Stomach (tissue), 4 donors: ENCODE measurements around the gene SMTNL2.

Experiments used
- POLR2A ChIP-seq, 4 donors: fragments of 450-650 bp; IDR thresholded peaks; one replicate each; pipeline ENCODE4 v1.6.1; 2016; ENCODE audit warnings: antibody characterized with exemption in 4 of 4, control low read depth in 2 of 4, mild to moderate bottlenecking in 1 of 4, moderate library complexity in 1 of 4
- TF ChIP-seq, protein P1 (sequence below), 7 experiments: fragments of 450-650 bp in 4 of 7; fragments of 200-600 bp in 3 of 7; sonication (generic) in 3 of 7; IDR thresholded peaks; one replicate each; pipeline ENCODE4 v1.5.1; 2016 to 2019; ENCODE audit warnings: antibody characterized with exemption in 7 of 7, control low read depth in 2 of 7, mild to moderate bottlenecking in 1 of 7

DNA sequence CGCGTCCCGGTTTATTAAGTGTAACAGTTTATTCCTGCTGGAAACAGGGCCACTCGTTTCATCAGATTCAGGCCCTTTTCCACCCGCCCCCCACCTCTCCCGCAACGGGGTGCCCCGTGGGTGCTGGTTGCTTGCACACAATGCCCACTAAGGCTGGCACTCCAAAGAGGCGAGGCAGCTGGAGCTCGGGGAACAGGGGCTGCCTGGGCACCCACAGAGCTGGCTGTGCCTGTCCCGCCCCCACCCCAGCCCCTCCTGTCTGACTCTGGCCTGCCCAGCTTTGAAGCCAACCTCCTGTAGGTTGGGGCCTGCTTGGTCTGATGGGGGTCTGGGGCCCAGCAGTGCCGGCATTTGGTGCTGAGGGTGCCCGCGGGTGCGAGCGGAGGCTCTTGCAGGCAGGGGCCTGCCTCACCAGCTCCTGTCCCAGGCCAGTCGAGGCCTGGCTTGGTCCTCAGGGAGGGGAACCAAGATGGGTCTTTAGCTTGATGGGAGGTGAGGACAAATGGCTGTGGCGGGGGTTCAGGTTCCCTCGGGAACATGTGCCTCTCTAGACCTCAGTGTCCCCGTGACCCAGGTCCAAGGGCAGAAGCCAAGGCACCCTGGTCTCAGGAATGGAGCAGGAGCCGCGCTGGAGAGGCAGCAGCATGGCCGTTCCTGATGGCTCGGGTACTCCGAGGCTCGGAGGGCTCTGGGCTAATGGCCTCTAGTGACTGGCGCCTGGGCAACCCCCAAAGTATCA lies 49.2 kb upstream of the SMTNL2 start:
- TF ChIP-seq POLR2A (IDR thresholded peaks at IDR 0.05): no peak
- TF ChIP-seq, protein P1, sequence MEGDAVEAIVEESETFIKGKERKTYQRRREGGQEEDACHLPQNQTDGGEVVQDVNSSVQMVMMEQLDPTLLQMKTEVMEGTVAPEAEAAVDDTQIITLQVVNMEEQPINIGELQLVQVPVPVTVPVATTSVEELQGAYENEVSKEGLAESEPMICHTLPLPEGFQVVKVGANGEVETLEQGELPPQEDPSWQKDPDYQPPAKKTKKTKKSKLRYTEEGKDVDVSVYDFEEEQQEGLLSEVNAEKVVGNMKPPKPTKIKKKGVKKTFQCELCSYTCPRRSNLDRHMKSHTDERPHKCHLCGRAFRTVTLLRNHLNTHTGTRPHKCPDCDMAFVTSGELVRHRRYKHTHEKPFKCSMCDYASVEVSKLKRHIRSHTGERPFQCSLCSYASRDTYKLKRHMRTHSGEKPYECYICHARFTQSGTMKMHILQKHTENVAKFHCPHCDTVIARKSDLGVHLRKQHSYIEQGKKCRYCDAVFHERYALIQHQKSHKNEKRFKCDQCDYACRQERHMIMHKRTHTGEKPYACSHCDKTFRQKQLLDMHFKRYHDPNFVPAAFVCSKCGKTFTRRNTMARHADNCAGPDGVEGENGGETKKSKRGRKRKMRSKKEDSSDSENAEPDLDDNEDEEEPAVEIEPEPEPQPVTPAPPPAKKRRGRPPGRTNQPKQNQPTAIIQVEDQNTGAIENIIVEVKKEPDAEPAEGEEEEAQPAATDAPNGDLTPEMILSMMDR (IDR thresholded peaks at IDR 0.05): no peak
